ENCODE data around the gene NCKAP1.

The NCKAP1 gene

DNA sequence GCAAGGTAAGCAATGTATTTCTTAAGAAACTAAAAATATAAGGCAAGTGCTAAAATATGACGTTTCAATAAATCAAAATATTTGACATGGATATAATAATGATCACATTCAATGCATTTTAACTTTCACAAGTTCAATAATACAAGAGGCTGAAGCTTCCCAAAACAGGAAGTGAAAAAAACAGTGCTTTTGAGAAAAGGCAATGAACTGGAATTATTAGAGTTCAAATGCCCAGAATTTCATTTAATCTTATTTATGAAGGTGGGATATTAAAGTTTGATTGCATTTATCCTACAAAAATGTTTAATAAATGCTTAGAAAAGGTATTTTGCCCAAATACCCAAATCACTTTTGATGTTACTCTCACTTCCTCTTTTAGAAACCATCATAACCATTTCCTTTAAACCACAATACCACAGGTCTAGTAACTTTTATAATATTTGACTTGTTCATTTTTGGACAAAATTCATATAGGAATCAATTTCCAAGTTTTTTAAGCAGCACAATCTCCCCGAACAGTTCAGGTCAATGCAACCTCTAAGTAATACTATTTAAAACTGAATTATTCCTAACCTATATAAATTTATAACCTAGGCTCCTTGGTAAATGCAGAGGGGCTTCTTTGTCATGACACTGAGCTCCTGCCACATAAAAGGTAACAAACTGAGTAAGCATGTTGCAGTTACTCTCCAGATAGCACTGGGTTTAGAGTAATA, 2.1 kb downstream of the NCKAP1 start:
- TF ChIP-seq, protein P1, sequence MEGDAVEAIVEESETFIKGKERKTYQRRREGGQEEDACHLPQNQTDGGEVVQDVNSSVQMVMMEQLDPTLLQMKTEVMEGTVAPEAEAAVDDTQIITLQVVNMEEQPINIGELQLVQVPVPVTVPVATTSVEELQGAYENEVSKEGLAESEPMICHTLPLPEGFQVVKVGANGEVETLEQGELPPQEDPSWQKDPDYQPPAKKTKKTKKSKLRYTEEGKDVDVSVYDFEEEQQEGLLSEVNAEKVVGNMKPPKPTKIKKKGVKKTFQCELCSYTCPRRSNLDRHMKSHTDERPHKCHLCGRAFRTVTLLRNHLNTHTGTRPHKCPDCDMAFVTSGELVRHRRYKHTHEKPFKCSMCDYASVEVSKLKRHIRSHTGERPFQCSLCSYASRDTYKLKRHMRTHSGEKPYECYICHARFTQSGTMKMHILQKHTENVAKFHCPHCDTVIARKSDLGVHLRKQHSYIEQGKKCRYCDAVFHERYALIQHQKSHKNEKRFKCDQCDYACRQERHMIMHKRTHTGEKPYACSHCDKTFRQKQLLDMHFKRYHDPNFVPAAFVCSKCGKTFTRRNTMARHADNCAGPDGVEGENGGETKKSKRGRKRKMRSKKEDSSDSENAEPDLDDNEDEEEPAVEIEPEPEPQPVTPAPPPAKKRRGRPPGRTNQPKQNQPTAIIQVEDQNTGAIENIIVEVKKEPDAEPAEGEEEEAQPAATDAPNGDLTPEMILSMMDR (IDR thresholded peaks at IDR 0.05; ENCODE audit: control insufficient read depth, extremely low read depth, insufficient read depth) = no peak
- peak overlapping the region; percentile 59 for H3K4me3 ChIP-seq (ENCODE audit: low read depth, low read length)
- no peak for DNase-seq (ENCODE audit: low read depth)

DNA sequence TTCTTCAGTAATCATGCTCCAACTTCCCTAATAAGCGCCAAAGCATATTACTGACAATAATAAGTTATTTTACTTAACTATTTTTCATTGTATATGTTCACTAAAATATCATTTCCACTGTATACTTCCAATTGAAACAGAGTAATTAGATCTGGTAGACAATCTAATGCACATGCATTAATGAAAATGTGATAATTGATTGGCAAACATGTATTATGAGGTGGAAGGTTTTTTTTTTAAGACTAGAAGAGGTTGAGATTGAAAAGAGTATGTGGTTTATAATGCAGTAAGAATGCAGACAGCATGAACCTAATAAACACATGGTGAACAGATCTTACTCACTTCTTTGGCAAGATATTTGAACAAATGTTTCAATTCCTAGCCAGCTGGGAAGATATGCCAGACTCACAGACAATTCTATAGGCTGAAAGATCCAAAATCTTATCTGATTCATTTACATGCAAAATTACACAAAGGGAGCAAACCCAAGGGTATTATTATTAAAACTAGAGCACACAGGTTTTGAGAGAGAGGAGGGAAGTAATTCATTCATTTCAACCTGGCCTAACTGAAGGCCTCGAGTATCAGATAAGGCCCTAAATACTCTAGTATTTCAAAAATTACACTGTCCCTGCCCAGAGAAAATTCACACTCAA, 2.8 kb downstream of the NCKAP1 start:
- H3K4me3 ChIP-seq (ENCODE audit: low read depth, low read length) = peak overlapping the region; percentile 59; the same call in 1 of the 2 replicates
- TF ChIP-seq, protein P1 (IDR thresholded peaks at IDR 0.05; ENCODE audit: control insufficient read depth, extremely low read depth, insufficient read depth) = no peak
- no peak for DNase-seq (ENCODE audit: low read depth)

DNA sequence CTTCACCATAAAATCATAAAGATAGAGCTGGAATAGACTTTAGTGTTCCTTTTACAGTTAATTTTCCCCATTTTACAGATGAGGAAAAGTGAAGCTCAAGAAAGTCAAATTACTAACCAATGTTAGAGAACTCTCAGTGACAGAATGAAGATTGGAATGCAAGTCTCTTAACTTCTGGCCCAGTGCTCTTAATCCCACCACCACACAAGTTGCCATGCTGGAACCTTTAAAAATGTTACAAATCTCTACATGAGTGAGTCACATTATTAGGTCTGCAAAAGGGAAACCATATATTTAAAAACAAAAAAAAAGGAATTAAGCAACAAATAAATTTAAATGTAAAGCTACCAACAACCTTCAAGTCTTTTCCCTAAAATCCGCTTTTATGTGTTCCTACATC, 3.5 kb downstream of the NCKAP1 start:
- TF ChIP-seq, protein P1 (IDR thresholded peaks at IDR 0.05; ENCODE audit: control insufficient read depth, extremely low read depth, insufficient read depth) = no peak
- DNase-seq (ENCODE audit: low read depth) = no peak
- H3K4me3 ChIP-seq (ENCODE audit: low read depth, low read length) = no peak overlapping the region

DNA sequence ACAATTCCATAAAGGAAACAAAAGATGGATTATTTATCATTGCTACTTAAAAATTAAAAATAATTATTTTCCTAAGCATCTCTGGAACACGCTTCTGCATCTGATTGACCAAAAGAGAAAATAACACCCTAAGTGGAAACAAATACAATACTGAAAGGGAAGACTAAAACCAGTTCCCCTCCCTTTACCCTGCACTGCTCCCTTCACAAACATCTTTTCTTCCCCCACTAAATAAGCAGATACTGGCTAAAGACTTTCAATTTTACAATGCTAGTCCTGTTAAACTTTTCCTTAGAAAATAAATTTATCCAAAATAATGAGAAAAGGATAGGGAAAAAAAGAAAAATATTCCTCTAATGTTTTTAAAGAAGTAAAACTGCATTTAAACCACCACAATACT, 4.3 kb downstream of the NCKAP1 start:
- H3K4me3 ChIP-seq (ENCODE audit: low read depth, low read length) = no peak overlapping the region
- TF ChIP-seq, protein P1 (IDR thresholded peaks at IDR 0.05; ENCODE audit: control insufficient read depth, extremely low read depth, insufficient read depth) = no peak
- DNase-seq (ENCODE audit: low read depth) = no peak

DNA sequence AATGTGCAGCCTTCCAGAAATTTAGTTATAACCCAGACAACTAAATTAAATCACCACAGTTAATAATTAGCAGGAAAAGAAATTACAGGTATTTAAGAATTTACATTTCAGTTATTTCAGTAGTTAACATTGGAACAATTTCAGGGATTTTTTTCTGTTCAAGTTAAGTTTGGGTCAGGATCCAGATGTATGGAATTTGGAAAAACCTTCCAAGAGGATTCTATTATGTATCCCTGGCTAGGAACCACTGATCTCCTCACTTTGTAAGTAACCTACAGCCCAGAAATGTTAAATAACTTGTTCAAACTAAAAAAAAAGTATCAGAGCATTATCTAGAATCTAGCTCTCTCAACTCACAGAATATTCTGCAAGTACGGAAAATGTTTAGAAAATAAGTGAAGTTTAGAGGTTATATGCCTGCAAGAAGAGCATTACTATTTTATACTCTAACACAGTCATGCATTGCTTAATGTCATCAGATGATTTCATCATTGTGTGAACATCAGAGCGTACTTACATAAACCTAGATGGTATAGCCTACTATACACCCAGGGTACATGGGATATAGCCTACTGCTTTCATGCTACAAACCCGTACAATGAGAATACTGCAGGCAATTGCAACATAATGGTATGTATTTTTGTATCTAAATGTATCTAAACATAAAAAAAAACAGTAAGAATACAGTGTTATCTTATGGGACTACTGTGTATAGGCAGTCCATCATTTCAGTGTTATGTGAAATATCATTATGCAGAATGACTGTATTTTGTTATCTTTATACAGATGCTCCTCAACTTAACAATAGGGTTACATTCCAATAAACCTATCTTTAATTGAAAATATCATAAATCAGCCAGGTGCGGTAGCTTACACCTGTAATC, 6.1 kb downstream of the NCKAP1 start:
- no peak overlapping the region for H3K4me3 ChIP-seq (ENCODE audit: low read depth, low read length)
- TF ChIP-seq, protein P1 (IDR thresholded peaks at IDR 0.05; ENCODE audit: control insufficient read depth, extremely low read depth, insufficient read depth) = no peak
- no peak for DNase-seq (ENCODE audit: low read depth)

DNA sequence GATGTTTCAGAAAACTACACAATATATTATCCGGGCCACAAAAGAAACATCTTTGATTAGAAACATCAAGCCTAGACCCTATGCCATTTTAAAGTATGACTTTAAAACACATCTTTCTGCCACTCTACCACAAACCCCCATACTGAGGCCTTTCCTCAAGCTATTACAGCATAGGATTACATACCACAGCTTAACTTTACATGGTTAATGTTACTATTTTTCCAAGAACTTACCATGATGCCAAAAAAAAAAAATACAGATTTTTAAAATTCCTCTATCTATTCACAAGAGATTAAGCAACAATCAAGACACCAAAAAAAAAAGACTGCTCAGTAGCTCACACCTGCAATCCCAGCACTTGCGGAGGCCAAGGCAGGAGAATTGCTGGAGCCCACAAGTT, 9.0 kb downstream of the NCKAP1 start:
- TF ChIP-seq, protein P1 (IDR thresholded peaks at IDR 0.05; ENCODE audit: control insufficient read depth, extremely low read depth, insufficient read depth) = no peak
- H3K4me3 ChIP-seq (ENCODE audit: low read depth, low read length) = no peak overlapping the region
- DNase-seq (ENCODE audit: low read depth) = no peak
